CD4-positive, alpha-beta T cell treated with Interleukin-6 at 100 ng/mL for 8 hours (primary cell): ENCODE data around the gene A1BG.
"Not testable (repeated sequence)": the region's sequence is repeated elsewhere in the genome, so short reads cannot be mapped to it uniquely, and the experiment has no call there.

Experiments
- DNase-seq: peaks from one replicate; pipeline ENCODE4 v3.0.0-alpha.2; 2020; ENCODE audit warnings: mixed read lengths, low spot score

The A1BG gene

DNA sequence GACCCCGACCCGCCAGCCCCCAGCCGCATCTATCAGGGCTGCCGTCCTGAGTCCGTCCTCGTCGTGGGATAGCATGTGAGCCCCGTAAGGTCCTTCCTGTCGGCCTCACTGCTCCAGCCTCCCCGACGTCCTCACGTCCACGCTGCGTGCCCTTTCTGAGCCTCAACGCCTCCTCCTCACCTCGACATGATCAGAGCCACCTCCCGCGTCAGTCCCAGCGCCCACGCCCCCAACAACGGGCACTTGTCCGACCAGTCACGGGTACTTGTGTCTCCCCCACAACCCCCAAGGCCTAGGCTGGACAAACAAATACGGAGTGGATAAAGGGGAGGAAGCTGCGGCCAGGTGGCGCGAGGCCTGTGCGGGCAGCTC is 8.6 kb upstream of the A1BG start:
- no peak for DNase-seq

DNA sequence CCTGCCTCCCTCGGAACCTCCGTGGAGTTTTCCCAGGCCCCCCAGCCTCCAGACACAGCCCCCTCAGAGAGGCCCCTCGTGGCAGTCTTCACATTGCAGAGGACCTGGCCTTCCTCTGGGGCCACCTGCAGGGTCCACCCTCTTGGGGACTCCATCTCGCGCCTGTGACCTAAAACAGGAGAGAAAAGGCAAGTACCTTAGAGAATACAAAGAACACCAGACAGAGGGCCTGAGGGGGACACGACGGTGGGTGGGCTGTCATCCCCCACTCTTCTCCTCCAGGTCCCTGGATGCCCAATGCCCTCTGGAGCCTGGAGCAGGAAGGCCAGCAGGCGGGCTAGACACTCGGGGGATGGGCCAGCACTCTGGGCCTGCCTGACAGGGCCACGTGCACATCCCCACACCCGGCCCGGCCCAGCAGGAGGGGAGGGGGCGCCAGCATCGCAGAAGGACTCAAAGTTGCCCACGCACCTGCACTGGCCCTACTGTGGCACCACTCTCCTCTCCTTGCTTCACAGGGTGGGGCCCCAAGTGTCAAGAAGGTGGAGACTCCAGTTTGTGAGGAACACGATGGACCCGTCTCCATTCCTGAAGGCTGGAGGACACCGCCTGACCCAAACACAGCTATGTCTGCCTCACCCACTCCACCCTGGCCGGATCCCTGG is 4.3 kb upstream of the A1BG start:
- DNase-seq: no peak

DNA sequence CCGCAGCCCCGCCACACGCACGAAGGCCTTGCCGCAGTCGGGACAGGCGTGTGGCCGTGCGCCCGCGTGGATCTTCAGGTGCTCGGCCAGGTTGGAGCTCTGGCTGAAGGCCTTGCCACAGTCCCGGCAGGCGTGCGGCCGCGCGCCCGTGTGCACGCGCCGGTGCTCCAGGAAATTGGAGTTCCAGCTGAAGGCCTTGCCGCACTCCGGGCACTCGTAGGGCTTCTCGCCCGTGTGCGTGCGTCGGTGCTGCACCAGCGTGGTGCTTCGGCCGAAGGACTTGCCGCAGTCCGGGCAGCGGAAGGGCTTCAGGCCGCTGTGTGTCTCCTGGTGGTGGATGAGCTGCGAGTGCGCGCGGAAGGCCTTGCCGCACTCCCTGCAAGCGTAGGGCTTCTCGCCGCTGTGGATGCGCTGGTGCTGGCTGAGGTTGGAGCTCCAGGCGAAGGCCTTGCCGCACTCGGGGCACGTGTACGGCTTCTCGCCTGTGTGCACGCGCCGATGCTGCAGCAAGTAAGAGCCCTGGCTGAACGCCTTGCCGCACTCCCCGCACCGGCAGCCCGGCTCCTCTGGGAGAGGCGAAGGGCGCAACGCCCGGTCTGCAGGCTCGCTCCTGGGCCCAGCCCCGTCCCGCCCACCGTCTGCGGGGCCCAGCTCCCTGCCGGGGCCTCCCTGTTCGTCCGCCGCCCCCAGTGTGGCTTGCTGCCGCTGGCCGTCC is 3.6 kb upstream of the A1BG start:
- DNase-seq: no peak

DNA sequence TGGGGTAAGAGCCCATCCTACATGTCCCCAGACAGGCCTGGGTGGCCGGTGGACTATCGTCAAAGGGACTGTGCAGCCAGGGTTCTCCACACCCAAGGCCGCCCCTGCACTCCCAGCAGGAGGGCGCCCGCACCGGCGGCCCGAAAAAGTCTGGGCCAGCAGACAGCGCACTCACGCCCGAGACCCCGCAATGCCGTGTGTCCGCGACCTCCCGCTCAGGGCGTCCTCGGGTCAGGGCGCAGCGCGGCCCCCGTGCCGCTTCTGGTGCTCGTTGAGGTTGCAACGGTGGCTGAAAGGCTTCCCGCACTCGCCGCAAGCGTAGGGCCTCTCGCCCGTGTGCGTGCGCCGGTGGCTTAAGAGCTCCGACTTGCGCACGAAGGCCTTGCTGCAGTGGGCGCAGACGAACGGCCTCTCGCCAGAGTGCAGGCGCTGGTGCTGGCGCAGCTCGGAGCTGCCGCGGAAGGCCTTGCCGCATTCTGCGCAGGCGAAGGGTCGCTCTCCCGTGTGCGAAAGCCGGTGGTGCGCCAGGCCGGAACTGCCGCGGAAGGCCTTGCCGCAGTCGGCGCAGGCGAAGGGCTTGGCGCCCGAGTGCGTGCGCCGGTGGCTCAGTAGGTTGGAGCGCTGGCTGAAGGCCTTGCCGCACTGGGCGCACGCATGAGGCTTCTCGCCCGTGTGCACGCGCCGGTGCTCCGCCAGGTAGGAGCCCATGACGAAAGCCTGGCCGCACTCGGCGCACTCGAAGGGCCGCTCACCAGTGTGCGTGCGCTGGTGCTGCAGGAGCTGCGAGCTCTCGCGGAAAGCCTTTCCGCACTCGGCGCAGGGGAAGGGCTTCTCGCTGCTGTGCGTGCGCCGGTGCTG is 2.8 kb upstream of the A1BG start:
- DNase-seq: peak; percentile 26

DNA sequence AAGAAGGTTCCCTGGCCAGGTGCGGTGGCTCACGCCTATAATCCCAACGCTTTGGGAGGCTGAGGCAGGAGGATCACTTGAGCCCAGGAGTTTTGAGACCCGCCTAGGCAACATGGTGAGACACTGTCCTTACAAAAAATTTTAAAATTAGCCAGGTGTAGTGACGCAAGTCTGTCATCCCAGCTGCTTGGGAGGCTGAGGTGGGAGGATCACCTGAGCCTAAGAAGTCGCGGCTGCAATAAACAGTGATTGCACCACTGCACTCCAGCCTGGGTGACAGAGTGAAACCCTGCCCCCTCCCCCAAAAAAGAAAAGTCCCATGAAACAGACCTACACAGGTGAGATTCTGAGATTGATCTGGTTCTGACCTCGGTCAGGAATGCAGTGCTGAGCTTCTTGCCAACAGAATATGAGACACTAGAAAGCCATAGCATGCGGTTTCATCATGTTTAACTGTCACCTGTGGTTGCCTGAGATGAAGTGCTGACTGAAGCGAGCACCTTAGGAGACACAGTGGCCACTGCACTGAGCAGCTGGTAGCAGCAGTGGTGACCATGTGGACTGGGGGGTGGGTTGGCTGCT is 2.0 kb upstream of the A1BG start:
- no peak for DNase-seq

DNA sequence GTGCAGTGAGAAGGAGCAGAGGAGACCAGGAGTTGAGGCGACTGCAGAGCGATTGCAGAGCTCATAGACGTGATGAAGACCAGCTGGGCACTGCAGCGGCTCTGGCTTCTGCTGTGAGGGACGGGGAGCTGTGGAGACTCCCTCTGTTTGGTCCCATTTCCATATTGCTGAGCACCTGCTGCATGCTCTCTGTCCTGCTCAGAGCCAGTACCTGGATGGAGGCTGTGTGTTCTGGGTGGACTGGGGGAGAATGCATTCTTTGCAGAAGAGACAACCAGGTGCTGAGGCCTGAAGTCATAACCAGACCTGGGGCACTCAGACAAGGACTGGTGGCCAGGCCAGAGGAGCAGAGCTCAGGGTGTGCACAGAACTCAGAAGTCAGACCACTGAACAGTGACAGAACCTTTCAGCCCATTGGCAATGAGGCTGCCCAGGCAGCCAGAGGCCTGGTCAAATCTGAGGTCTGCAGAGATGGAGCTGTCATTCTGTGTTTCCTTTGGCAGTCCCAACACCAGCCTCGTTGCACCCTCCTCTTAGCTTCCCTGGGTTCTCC is 1.3 kb upstream of the A1BG start:
- no peak for DNase-seq

DNA sequence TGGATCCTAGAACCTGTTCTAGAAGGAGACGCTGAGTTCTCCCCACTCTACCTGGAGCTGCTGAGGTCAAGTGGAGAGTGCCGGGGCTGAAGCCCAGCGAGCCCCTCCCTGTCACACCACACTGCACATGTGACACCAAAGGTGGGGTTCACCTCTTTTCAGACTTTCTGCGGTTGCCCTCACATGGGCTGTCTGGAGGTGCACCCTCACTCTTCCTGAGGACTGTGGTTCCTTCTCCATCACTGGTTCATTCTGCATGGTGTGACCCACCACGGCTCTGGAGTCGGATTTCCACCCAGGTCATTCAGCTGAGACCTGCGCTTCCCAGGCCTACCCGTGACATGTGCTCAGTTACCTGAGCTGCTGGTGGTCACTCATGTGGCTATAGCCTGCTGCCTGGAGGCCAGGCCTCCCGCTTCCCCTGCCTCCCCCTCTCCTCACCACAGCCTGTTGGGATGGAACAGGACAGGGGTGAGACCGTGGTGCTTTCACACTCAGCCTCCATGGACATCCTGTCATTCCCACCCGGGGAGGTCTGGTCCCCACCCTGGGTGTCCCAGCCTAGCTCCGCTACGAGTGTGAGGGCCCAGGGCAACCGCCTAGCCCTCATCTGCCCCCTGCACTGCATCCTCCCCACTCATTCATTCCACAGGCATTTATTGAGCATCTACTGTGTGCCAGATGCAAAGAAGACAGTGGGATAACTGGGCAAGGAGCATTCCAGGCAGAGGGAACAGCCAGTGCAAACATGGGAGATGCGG is 605 bp upstream of the A1BG start:
- DNase-seq: no peak

DNA sequence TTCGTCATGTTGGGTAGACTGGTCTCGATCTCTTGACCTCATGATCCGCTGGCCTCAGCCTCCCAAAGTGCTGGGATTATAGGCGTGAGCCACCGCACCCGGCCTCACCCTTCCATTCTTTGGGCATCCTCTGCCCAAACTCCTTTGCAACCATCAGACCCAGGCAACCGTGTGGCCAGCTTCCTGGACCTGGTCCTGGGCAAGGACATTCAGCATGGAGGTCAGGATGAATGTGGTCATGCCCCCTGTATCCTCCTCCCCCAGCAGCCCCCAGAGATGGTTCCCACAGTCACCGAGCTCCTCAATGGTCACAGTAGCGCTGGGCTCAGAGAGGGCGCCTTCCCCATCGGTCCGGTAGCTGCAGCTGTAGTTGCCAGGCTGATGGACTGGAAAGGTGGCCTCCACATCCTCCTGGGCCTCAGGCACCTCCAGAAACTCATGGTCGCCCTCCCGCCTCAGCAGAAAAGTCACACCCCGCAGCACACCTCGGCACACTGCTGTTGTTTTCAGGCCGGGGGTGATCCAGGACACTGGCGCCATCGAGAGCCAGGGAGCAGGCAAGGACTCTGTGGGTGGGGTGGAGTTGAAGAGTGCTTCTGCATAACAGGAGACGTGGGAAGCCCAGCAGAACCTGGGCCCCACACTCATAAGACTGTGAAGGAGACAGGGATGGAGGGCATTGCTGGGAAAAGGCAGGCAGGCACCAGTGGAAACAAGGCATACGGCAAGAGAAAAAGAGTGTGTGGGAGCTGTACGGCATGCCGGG is 1.1 kb downstream of the A1BG start:
- no peak for DNase-seq

DNA sequence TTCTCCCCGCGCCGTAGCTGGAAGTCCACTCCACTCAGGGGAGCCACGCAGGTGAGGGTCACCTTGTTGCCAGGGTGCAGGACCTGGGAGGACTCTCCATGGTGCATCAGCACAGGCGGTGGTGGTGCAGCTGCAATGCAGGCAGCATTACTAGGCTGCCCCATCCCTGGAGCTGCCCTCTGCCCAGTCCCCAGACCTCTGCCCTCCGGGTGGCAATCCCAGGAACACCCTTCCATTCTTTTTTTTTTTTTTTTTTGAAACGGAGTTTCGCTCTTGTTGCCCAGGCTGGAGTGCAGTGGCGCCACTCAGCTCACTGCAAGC is 1.8 kb downstream of the A1BG start:
- DNase-seq: no peak

DNA sequence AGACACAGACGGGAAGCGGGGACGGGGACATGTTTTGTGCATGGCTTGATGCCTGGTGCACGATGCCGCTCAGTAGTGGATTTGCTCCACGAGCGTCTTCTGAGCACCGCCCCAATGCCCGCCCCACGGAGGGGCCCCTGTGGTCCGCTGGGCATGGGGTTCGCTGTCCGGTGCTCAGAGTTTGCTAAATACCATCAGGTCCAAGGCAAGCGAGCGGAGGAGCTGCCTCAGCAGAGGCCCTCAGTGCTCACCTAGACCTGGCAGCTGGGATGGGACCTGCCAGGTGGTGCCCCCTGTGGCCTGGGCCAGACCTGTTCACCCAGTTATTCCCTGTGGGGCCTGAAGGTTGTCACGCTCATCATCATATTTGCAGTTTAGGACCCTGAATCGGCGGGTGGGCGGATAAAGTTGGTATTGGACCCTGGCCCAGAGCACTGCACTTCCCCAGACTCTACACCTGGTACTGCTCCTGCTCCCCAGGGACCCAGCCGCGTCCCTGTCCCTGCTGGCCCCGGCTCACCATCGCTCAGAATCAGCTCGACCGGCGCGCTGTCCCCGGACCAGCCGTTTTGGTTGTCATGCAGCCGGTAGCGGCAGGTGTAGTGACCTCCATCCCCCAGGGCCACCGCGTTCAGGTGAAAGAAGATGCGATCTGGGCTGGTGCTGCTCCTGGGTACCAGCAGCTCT is 2.3 kb downstream of the A1BG start:
- no peak for DNase-seq

DNA sequence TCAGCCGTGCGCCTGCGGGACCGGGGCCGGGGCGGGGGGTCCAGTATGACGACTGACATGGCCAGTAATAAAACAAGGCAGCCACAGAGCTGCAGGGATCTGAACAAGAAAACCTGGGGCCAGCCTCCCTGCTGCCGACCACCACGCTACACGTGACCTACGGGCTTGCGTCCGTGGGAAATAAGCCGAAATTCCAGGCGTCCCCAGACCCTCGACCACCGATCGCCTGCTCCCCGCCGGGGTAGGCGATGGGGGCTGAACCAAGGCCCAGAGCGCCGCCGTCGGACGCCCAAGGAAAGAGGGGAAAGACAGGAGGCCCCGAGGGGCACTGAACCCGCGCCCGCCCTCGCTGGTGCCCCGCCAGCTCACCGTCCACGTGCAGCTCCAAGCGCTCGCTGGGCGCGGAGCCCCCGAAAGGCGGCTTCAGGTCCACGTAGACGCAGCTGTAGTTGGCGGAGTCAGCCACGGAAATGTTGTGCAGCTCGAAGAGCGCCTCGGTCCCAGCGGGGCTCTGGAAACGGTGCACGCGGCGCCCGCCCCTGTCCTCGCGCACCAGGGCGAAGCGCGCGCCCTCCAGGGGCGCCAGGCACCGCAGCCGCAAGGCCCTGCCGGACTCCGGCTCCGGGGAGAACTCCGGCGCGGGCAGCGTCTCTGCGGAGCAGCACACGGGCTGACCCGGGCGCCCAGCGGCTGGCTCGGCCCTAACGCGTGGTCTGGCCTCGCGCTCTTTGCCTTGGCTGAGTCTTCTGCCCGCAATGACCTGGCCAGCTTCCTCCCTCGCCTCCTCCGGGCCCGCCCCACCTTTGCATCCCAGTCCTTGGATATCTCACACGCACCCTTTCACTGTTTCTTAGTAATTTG is 3.1 kb downstream of the A1BG start:
- DNase-seq: no peak

DNA sequence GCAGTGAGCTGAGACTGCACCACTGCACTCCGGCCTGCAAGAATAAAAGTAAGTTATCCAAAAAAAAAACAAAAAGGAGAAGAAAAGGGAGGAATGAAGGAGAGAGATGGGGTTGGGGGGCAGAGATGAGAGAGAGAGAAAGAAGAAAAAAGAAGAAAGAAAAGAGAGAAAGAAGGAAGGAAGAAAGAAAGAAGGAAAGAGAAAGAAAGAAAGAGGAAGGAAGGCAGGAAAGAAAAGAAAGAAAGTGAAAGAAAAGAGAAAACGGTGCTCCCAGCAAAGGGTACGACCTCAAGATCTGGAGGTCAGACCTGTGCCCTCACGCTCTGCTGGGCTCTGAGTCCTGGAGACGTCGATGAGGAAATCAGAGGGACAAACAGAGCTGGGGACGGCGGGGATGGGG is 3.7 kb downstream of the A1BG start:
- no peak for DNase-seq

DNA sequence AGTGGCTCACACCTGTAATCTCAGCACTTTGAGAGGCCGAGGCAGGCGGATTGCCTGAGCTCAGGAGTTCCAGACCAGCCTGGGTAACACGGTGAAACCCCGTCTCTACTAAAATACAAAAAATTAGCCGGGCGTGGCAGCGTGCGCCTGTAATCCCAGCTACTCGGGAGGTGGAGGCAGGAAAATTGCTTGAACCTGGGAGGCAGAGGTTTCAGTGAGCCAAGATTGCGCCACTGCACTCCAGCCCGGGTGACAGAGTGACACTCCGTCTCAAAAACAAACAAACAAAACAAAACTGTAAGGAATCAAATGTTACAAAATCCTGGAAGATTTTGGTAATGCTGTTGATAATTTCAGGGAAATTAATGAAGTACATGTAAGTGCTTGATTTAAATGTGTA is 5.2 kb downstream of the A1BG start:
- not testable (repeated sequence) for DNase-seq

DNA sequence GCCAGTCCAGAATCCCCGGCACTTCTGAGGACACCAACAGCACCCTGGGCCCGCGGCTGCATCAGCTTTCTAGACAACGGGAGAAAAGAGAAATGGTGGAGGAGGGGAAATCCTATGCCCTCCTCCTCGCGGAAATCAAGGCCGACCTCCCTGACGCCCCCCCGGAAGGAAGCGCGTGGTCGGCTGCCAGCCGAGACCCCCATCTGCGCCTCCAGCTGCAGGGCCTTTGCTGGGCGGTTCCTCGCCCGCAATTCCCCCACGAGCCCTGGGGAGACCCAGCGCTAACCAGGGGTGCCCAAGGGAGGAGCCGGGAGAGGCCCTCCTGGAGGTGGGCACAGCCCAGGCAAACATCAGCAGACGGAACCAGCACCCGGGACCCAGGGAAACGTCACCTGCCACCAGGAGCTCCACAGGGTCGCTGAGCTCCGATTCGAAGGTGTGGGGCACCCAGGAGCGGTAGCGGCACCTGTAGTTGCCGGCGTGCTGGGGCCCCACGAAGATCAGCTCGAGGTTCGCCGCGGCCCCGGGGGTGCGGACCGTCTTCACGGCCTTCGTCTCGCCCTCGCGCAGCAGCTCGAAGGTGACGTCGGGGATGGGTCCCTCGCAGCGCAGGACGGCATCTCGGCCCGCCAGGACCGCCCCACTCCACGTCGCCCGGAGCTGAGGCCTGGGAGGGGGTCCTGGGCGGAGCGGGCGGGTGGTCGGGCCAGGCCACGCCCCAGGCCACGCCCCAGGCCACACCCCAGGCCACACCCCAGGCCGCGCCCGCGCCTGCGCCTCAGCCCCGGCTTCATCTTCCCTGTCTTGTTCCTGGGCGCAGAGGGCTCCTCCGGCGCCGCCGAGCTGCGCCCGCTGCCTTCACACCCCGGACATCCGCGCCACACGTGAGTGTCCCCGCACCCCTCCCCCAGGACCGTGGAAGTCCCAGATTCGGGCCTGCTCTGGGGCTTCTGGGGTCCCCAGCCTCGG is 6.0 kb downstream of the A1BG start:
- DNase-seq: peak; percentile 75

DNA sequence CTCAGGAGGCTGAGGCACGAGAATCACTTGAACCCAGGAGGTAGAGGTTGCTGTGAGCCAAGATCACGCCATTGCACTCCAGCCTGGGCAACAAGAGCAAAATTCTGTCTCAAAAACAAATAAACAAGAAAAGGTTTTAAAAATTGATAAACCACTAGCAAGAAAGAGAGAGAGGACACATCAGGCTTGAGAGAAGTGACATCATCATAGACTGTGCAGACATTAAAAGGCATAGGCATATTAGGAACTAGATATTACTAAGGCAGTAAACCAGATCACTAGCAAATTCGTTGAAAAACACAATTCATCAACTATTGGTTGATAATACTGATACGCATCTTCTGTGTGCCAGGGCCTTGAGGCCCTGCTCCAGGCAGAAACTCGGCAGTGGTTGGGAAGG is 7.7 kb downstream of the A1BG start:
- no peak for DNase-seq

DNA sequence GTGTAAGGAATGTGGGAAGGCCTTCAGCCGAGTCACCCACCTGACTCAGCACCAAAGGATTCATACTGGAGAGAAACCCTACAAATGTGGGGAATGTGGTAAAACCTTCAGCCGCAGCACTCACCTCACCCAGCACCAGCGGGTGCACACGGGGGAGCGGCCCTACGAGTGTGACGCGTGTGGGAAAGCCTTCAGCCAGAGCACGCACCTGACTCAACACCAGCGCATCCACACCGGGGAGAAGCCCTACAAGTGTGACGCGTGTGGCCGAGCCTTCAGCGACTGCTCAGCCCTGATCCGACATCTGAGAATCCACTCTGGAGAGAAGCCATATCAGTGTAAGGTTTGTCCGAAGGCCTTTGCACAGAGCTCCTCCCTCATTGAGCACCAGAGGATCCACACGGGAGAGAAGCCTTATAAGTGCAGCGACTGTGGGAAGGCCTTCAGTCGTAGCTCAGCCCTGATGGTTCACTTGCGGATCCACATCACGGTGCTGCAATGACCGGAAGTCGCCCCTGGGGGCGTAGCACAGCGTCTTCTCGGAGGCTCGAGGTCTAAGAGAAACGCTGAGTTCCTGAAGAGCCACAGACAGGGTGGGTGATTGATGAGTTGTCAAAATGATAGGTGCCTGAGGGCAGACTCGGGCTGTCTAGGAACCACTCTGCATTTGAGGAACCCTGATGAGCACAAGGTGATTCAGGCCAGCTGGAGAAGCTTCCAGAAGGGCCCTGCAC is 14.3 kb downstream of the A1BG start:
- no peak for DNase-seq

DNA sequence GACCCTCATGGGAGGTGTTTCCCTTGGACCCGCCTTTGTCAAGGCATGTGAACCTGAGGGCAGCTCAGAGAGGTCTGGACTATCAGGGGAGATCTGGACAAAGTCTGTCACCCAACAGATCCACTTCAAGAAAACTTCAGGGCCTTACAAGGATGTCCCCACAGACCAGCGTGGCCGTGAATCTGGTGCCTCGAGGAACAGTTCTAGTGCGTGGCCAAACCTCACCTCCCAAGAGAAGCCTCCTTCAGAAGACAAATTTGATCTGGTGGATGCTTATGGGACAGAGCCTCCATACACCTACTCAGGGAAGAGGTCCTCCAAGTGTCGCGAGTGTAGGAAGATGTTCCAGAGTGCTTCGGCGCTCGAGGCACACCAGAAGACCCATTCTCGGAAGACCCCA is 15.0 kb downstream of the A1BG start:
- DNase-seq: no peak

DNA sequence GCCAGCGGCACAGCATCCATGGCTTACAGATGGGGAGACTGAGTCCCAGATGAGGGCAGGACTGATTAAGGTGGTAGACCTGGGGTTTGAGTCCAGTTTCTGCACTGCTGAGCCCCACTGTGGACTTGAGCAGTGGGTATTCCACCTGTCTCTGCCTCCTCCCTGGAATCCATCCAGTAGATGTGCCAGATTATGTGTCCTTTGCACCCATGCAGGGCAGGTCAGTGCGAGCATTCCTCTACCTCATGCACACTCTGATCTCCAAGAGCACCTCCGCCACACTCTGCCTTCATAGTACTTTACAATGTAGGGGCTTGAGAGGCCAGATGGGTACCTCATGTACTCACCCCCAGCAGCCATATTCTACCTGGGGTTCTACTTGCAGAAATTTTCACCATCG is 16.5 kb downstream of the A1BG start:
- DNase-seq: no peak
